Measurements from ENCODE around the gene ABCA1.
A peak's percentile ranks its signal among the peaks of the same experiment; 100 is the strongest.
"Not testable (repeated sequence)": the region's sequence is repeated elsewhere in the genome, so short reads cannot be mapped to it uniquely, and the experiment has no call there.

Gene ABCA1

DNA sequence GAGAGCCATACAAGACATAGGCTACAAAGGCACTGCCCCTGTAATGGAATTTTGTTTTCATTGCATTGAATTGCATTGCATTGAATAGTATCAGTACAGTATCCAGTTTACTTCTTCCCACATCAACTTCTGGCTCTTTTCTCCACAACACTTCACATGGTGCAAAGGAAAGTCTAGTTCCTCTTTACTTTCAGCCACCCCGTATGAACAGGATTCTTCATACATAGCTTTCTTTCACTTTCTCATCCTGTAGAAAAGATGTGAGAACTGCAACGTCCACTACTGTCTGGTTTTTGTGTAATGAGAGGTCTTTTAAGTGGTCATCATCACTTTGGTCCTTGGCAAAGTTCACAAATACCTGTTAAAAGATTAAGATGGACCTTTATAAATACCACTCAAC, 143.9 kb downstream of the ABCA1 start:
- DNase-seq, result no peak

DNA sequence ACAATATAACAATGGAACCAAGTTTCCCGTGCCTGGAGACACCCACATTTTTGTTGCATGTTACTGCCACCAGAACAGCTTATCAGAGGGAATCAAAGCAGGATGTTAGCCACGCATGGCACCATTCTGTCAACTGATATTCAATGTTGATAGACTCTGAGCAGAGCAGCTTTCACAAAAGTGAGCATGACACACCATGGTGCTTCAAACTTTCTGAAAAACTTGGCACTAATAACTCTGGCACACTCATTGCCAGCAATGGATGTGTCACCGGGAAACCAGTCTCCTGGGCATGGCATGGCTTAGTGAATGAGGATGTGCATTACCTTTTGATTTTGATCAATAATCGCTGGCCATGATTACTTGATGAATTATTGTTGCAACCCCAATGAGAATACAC, 144.4 kb downstream of the ABCA1 start:
- no peak for DNase-seq

GRCh38 chr9:104780796-104781395, 147.1 kb downstream of the ABCA1 start:
- no peak for DNase-seq

DNA sequence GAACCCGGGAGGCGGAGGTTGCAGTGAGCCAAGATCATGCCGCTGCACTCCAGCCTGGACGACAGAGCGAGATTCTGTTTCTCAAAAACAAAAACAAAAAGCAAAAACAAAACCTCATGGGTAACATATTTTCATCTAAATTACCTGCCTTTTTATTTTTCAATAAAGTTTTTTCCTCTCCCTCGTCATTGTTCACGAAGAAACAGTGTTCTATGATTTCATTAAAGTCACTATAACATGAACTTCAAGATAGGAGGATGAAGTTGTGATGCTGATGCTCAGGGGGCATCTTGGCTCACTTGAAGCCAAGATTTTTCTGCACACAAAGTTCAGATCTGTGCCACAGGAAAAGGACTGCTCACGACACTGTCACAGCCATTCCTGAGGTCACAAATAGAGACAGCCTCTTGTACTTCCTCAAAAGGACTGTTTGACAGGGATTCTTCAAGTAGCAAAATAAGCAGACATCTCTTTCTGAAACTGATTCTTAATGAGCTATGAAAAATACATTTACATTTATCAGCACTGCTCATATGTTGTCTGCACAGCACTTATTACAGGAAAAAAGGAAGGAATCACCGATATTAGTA, 147.9 kb downstream of the ABCA1 start:
- no peak for DNase-seq

DNA sequence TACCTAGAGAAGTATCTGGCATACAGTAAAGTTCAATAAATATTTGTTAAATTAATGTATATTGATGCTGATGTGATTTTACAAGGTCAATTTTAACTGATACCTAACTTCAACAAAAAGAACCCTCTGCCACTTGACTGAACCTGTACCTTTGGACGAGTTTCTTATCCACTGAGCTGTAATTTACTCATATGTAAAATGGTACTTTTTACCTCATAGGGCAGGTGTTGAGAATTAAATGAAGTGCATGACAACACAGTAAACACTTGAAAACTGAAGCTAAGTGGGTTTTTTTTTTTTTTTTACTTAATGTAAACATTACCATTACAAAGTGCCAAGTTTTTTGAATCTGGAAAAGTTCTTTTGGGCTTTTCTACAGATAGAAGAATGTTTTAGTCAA, 148.6 kb downstream of the ABCA1 start:
- no peak for DNase-seq

GRCh38 chr9:104778802-104779201, 149.2 kb downstream of the ABCA1 start:
- DNase-seq, result no peak

GRCh38 chr9:104776797-104777196, 151.2 kb downstream of the ABCA1 start:
- DNase-seq, result no peak

- no peak for DNase-seq
Observed at GRCh38 chr9:104775976-104776375, 152.0 kb downstream of the ABCA1 start.

- DNase-seq, result no peak
Observed at GRCh38 chr9:104775574-104775936, 152.4 kb downstream of the ABCA1 start.

DNA sequence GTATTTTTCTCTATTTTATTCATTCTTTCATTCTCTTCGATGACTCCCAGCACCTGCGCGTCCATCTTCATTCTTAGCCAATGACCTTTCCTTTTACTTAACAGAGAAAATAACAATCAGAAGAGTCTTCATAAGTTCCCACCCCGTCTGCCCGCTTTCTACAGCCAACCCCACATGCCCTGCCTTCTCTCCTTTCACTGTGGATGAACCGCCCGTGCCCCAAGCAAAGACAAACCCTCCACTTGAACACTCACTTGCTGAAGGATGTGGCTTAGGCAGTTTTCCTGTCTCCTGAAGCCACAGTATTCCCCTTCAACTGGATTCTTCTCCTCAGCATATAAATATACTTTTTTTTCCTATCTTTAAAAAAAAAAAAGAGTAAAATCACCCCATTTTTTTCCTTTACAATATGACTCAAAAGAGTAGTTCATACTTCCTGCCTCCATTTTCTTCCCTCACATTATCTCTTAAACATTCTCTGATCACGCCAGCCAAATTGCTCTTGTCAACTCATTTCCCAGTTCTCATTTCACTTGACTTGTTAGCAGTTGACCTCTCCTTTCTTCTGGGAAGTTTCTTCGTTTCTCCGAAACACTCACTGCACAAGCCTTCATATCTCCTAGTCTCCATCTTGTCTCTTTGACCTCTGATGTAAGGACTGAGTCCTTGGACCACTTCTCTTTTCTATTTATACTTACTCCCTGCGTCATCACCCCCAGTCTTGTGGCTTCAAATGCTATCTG, 153.0 kb downstream of the ABCA1 start:
- no peak for DNase-seq

DNA sequence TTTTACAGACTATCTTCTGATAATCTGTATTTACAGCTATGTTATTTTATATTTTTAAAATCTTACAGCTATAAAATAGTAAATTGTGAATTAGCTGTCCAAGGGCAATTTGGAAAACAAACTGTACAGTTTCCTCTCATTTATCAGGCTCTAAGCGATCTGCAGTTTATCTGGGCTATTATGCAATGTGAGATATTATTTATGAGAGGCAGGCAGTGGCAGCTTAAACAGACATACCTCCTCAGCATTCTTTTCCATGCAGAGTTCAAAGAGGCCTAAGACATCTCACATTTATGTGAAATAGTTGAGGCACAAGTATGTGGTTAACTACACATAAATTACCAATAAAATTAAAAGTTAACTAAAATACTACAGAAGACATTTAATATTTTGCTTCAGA, 153.8 kb downstream of the ABCA1 start:
- no peak for DNase-seq

DNA sequence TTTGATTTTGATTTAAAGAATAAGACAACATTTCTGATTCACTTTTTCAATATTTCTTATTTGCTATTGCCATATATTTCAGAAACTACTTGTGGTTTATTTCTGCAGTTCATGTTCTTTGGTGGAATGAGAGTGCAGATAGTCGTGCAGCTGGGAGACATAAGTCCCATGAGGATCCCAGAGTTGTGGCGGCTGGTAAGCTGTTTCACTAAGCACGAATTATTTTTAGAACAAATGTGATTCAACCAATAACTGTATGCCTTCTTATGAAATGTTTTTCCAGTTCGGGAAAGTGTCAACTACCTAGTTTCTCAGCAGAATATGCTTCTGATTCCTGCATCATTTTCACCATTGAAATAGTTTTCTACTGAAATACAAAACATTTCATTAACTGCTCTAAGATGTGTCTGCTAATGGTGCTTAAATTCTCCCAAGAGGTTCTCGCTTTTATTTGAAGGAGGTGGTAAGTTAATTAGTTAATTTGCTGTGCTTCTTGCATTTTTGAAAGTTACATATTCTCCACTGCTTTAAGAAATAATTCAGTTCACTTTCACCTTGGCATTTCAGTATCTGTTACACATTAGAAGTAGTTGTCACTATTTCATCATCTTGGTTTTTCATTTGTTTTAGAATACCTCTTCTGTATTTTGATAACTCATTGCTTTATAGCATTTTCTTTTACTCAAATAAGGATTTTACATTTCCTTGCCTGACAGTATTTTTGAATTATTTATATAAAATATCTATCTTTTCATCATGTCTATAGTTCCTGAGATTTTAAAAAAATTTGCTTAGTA, 155.0 kb downstream of the ABCA1 start:
- no peak for DNase-seq

DNA sequence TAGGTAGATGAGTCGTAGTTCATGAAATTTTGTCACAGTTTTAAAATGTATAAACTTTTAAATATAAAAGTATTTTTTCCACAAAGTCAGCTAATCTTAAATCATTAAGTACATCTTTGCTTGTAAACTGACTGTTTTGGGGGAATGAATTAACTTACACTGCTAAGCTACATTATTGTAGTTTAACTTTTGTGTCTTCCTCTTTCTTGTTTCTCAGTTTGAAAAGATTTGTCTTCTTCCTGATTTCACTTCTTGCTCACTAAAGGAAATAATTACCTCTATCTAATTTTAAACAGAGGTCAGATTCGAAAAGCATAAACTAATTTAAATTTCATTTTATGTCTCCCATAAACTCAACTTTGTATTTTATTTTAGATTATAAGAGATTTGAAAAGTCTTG, 158.3 kb downstream of the ABCA1 start:
- no peak for DNase-seq

- DNase-seq, result not testable (repeated sequence)
Observed at GRCh38 chr9:104769029-104769428, 158.9 kb downstream of the ABCA1 start.

GRCh38 chr9:104767507-104767906, 160.4 kb downstream of the ABCA1 start:
- DNase-seq, result no peak

DNA sequence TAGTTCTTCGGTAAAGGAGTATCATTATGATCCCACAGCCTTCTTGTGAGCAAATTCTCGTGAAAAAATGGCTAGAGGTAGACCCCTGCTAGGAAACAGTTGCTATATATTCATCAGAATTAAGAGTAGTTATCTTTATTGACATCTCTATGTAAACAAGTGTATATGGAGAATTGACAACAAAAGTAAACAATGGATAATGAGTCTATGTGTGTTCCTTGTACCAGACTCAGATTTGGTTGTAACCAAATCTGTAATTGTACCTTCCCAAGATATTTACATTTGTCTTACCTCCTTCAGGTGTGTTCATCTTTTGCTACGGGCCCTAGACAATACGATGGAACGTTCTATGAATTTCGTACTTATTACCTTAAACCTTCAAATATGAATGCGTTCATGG, 161.9 kb downstream of the ABCA1 start:
- DNase-seq, result no peak

DNA sequence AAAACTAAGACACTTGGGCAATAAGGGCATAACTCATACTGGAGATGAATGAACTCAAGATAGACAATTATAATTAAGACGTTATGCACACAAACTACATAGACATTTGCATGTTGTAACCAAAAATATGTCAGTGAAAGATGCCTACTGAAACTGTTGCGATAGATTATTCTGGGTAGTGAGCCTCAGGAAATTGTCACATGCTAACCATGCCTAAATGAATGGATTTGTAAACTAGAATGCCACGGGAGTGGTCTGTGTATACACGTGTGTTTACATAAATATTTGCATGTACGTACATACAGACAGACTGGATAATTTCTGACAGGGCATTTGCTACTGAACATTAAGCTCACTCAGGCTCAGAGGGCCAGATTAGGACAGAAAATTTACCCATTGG, 162.8 kb downstream of the ABCA1 start:
- no peak for DNase-seq

GRCh38 chr9:104758974-104759373, 169.0 kb downstream of the ABCA1 start:
- no peak for DNase-seq

DNA sequence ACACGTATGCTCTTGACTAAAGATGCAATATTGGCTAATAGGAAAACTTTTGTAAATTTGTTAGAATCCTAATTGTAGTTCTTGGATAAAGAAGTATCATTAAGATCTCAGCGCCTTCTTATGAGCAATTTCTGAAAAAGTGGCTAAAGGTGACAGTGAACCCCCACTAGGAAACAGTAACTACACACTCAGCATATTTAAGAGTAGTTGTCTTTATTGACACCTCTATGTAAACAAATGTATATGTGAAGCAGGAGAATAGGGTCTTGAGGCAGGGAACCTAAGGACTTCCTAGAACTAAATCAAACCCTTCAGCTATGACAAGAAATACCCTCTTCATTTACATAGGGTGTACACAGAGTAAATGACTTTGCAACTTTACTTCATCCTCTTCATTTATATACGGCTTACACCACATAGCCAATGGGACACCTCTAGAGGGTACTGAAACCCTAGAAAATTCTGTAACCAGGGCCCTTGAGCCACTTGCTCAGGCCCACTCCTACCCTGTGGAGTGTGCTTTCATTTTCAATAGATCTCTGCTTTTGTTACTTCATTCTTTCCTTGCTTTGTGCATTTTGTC, 177.7 kb downstream of the ABCA1 start:
- no peak for DNase-seq

- no peak for DNase-seq
Observed at GRCh38 chr9:104748359-104749031, 179.5 kb downstream of the ABCA1 start.

DNA sequence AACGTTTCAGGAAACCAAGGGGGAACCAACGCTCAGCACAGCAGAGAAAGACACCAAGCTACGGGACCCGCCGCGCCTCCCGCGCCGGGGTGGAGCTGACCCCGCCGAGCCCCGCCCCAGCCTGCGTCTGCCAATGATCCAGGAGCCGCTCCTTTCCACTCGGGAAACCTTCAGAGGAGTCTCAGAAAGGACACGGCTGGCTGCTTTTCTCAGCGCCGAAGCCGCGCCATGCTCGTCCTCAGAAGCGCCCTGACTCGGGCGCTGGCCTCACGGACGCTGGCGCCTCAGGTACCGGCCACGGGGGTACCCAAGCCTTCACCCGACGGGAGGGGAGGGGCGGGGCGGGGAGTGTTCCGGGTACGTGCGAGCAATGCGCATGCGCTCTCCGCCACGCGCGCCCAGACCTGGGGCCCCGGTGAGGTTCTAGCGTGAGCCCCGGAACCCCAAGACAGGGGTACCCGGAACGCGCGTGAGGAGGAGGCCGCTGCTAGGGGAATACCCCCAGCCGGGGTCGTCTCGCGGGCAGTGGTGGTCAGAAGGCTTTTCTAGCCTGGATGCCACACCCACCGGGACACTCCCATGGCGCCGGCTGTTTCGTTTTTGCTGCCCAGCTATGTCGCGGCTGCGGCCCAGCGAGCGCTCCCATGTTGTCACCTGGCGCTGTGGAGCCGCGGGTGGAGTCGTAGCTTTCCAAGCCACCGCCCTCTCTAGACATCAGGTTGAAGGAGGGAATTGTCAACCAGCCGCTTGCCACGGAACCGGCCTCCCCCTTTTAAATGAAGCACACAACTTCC, 180.2 kb downstream of the ABCA1 start, which contains the start of gene NIPSNAP3A:
Gene NIPSNAP3A (plus strand): TSS at position 119 of the 794 bp plus-strand sequence. CDS start 110 bp downstream, at position 229.
- DNase-seq, result peak; percentile 67 to 77 (median 75)

DNA sequence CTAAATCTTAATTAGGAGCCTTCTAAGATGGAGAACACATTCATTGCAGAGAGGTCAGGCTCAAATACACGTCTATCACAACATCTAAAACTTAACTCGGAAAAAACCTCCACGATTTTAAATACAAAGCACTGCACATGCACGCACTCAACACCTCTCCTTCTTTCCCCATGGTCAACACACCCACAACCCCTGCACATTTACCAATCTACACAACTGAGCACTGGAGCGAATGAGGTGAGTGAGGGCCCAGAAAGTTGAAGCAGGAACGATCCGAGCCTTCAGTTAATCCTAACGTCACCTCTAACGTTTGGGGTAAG, 180.8 kb downstream of the ABCA1 start:
- DNase-seq, result no peak

Measured in activated CD4-positive, CD25-positive, alpha-beta regulatory T cell (primary cell).